H1 (cell line): Measurements from ENCODE around the gene SLC28A2. TPM values are rescaled to one million over a fixed set of nuclear protein-coding genes. Genes with fewer than 3 reads are reported as not detected.

Experiments
- CTCF ChIA-PET: fragments of 300-600 bp; sonication (Branson Sonifier 250); formaldehyde crosslinking; loops from one replicate; lab custom pipeline; 2021; ENCODE audit not compliant: partially characterized antibody; lab: Charles Lee
- POLR2A ChIA-PET: fragments of 300-600 bp; sonication (Branson Sonifier 250); formaldehyde crosslinking; loops from one replicate; lab custom pipeline; 2021; ENCODE audit warnings: inconsistent platforms; ENCODE audit not compliant: partially characterized antibody; lab: Charles Lee
- DNase-seq, 2 experiments: peaks; one replicate each; pipeline versions ENCODE4 v3.0.0 to v3.0.0-alpha.2; 2010 to 2022; ENCODE audit warnings: low spot score in 2 of 2, low read depth in 1 of 2, mixed read lengths in 1 of 2
- FAIRE-seq: peaks from 2 replicates; lab custom pipeline; 2011; peaks lifted over from hg19 to GRCh38; lab: Jason Lieb, UNC
- H2AFZ ChIP-seq: 2 replicates; pipeline ENCODE4 v1.8.1; 2012; ENCODE audit warnings: low read length, inconsistent platforms
- H2AK5ac ChIP-seq: 2 replicates; pipeline ENCODE4 v1.6.1; 2013; ENCODE audit warnings: low read depth, low read length
- H2BK120ac ChIP-seq: replicated peaks from 2 replicates; pipeline ENCODE3; 2013; ENCODE audit warnings: low read depth, low read length, inconsistent platforms
- H2BK12ac ChIP-seq: 2 replicates; pipeline ENCODE4 v1.6.1; 2013; ENCODE audit warnings: low read depth, low read length
- H2BK15ac ChIP-seq: 2 replicates; pipeline ENCODE4 v1.6.1; 2013; ENCODE audit warnings: low read length
- H2BK20ac ChIP-seq: 2 replicates; pipeline ENCODE4 v1.6.1; 2013; ENCODE audit warnings: low read length
- H2BK5ac ChIP-seq: 2 replicates; pipeline ENCODE4 v1.6.1; 2013; ENCODE audit warnings: low read depth, low read length
- H3K14ac ChIP-seq: 2 replicates; pipeline ENCODE4 v1.6.1; 2013; ENCODE audit warnings: inconsistent platforms; ENCODE audit not compliant: insufficient read length
- H3K18ac ChIP-seq: 2 replicates; pipeline ENCODE4 v1.6.1; 2013; ENCODE audit warnings: low read length; ENCODE audit errors: extremely low read depth
- H3K23ac ChIP-seq: 2 replicates; pipeline ENCODE4 v1.6.1; 2013; ENCODE audit warnings: inconsistent platforms; ENCODE audit not compliant: insufficient read length
- H3K23me2 ChIP-seq: 2 replicates; pipeline ENCODE4 v1.6.1; 2013; ENCODE audit warnings: low read depth, low read length
- H3K27ac ChIP-seq: 2 replicates; pipeline ENCODE4 v1.6.1; 2011; ENCODE audit warnings: low read depth, low read length, inconsistent platforms
- H3K27me3 ChIP-seq, 4 experiments: replicated peaks in 1 of 4; 1 replicate in 1 of 4; 2 replicates in 3 of 4; pipeline versions ENCODE4 v1.6.1 to v1.8.1; 2011 to 2013; ENCODE audit warnings: low read length in 3 of 4, mild to moderate bottlenecking in 3 of 4, inconsistent platforms in 2 of 4, mixed read lengths in 2 of 4, moderate library complexity in 1 of 4; ENCODE audit not compliant: control insufficient read depth in 3 of 4, insufficient read depth in 3 of 4; ENCODE audit errors: extremely low read depth in 1 of 4
- H3K36me3 ChIP-seq, 4 experiments: 2 replicates each; pipeline versions ENCODE4 v1.6.1 to v1.8.1; 2011 to 2013; ENCODE audit warnings: mild to moderate bottlenecking in 4 of 4, low read length in 3 of 4, moderate library complexity in 2 of 4, control low read depth in 1 of 4, inconsistent platforms in 1 of 4; ENCODE audit not compliant: insufficient read depth in 4 of 4, control insufficient read depth in 2 of 4
- H3K4ac ChIP-seq: replicated peaks from 2 replicates; pipeline ENCODE3; 2013; ENCODE audit warnings: low read length, low read depth, mixed read lengths, inconsistent platforms; ENCODE audit not compliant: insufficient read length
- H3K4me1 ChIP-seq, 4 experiments: replicated peaks in 1 of 4; 1 replicate in 1 of 4; 2 replicates in 3 of 4; pipeline versions ENCODE4 v1.6.1 to v1.8.1; 2011 to 2013; ENCODE audit warnings: low read length in 3 of 4, inconsistent platforms in 2 of 4, mixed read lengths in 1 of 4; ENCODE audit not compliant: insufficient read depth in 4 of 4, control insufficient read depth in 3 of 4
- H3K4me2 ChIP-seq, 2 experiments: 2 replicates each; pipeline versions ENCODE4 v1.6.1 to v1.8.1; 2011 to 2013; ENCODE audit warnings: low read depth in 2 of 2, low read length in 2 of 2, control low read depth in 1 of 2, inconsistent platforms in 1 of 2, mild to moderate bottlenecking in 1 of 2; ENCODE audit not compliant: insufficient read depth in 1 of 2
- H3K4me3 ChIP-seq, 4 experiments: fragments of 200-600, 300-600 bp in 1 of 4; sonication (generic), shearing (Covaris generic), sonication (Bioruptor Twin) in 1 of 4; 2 replicates each; pipeline versions ENCODE4 v1.5.1 to v1.8.1; 2011 to 2016; ENCODE audit warnings: low read length in 4 of 4, low read depth in 3 of 4, control low read depth in 2 of 4, inconsistent platforms in 2 of 4, mild to moderate bottlenecking in 2 of 4, mixed read lengths in 1 of 4, moderate library complexity in 1 of 4; ENCODE audit not compliant: insufficient read depth in 2 of 4; ENCODE audit errors: extremely low read depth in 1 of 4
- H3K56ac ChIP-seq: replicated peaks from 2 replicates; pipeline ENCODE3; 2013; ENCODE audit warnings: low read depth, mild to moderate bottlenecking, mixed read lengths, low read length, inconsistent platforms; ENCODE audit not compliant: insufficient read length
- H3K79me1 ChIP-seq: 2 replicates; pipeline ENCODE4 v1.6.1; 2013; ENCODE audit warnings: low read depth, low read length, control low read depth
- H3K79me2 ChIP-seq, 2 experiments: 2 replicates each; pipeline versions ENCODE4 v1.6.1 to v1.8.1; 2012 to 2013; ENCODE audit warnings: low read length in 2 of 2, mild to moderate bottlenecking in 2 of 2, inconsistent platforms in 1 of 2; ENCODE audit not compliant: insufficient read depth in 2 of 2, control insufficient read depth in 1 of 2
- H3K9ac ChIP-seq, 4 experiments: replicated peaks in 1 of 4; 1 replicate in 1 of 4; 2 replicates in 3 of 4; pipeline versions ENCODE4 v1.6.1 to v1.8.1; 2011 to 2013; ENCODE audit warnings: low read depth in 3 of 4, low read length in 3 of 4, control low read depth in 2 of 4, mild to moderate bottlenecking in 2 of 4, moderate library complexity in 2 of 4, inconsistent platforms in 1 of 4; ENCODE audit errors: extremely low read depth in 1 of 4
- H3K9me3 ChIP-seq, 2 experiments: 2 replicates each; pipeline versions ENCODE4 v1.6.1 to v1.8.1; 2012 to 2013; ENCODE audit warnings: mild to moderate bottlenecking in 2 of 2, moderate library complexity in 2 of 2, control low read depth in 1 of 2, inconsistent platforms in 1 of 2, low read depth in 1 of 2, low read length in 1 of 2, mixed read lengths in 1 of 2; ENCODE audit not compliant: insufficient read depth in 2 of 2
- H4K20me1 ChIP-seq, 2 experiments: replicated peaks in 1 of 2; 2 replicates each; pipeline versions ENCODE3 to v1.8.1; 2011 to 2013; ENCODE audit warnings: inconsistent platforms in 2 of 2, low read length in 2 of 2, mild to moderate bottlenecking in 1 of 2; ENCODE audit not compliant: insufficient read depth in 2 of 2, control insufficient read depth in 1 of 2
- H4K5ac ChIP-seq: 2 replicates; pipeline ENCODE4 v1.6.1; 2013; ENCODE audit warnings: low read length, low read depth, mixed read lengths, inconsistent platforms; ENCODE audit not compliant: insufficient read length
- H4K8ac ChIP-seq: 2 replicates; pipeline ENCODE4 v1.8.0; 2013; ENCODE audit warnings: mild to moderate bottlenecking, moderate library complexity, low read length, inconsistent platforms; ENCODE audit not compliant: insufficient read depth; ENCODE audit errors: extremely low read depth
- H4K91ac ChIP-seq: replicated peaks from 2 replicates; pipeline ENCODE3; 2013; ENCODE audit warnings: low read length, mixed read lengths, inconsistent platforms; ENCODE audit not compliant: insufficient read length
- CTCF ChIP-seq, 3 experiments: IDR thresholded peaks; 1 replicate in 2 of 3; 2 replicates in 1 of 3; pipeline versions ENCODE4 v1.5.1 to v1.6.1; 2011; ENCODE audit warnings: low read length in 3 of 3, mild to moderate bottlenecking in 3 of 3, inconsistent platforms in 2 of 3, low read depth in 1 of 3, moderate library complexity in 1 of 3; ENCODE audit not compliant: insufficient read depth in 1 of 3; ENCODE audit errors: control extremely low read depth in 1 of 3
- RAD21 ChIP-seq, 2 experiments: IDR thresholded peaks in 1 of 2; conservative IDR thresholded peaks in 1 of 2; 2 replicates each; pipeline ENCODE4 v1.6.1; 2011; ENCODE audit warnings: low read depth in 2 of 2, low read length in 2 of 2, improper control_type of control experiment in 1 of 2, inconsistent platforms in 1 of 2, mild to moderate bottlenecking in 1 of 2, moderate library complexity in 1 of 2
- RBBP5 ChIP-seq: IDR thresholded peaks from 2 replicates; pipeline ENCODE4 v1.7.1; 2012; ENCODE audit warnings: low read depth, mild to moderate bottlenecking, inconsistent platforms, low read length, moderate library complexity, borderline replicate concordance
- SIX5 ChIP-seq: IDR thresholded peaks from 2 replicates; pipeline ENCODE4 v1.6.1; 2011; ENCODE audit warnings: mild to moderate bottlenecking, low read depth, low read length
- WGBS, 2 experiments: shearing (Covaris generic) in 1 of 2; methylation state at CpG; one replicate each; pipeline versions ENCODE4 v1.1.6 to v1.1.7; 2013 to 2015; ENCODE audit warnings: low lambda C conversion rate in 2 of 2, mixed read lengths in 2 of 2, inconsistent platforms in 1 of 2, low coverage in 1 of 2, missing lambda C conversion rate in 1 of 2; ENCODE audit not compliant: insufficient replicate concordance in 2 of 2, insufficient coverage in 1 of 2, insufficient read length in 1 of 2; ENCODE audit errors: extremely low coverage in 1 of 2, missing lambda C conversion rate in 1 of 2; 5-methylcytosine and 5-hydroxymethylcytosine counted together
- polyA plus RNA-seq, 7 experiments: library from polyadenylated mRNA; depleted of rRNA in 3 of 7; stranded (reverse) in 5 of 7; unstranded in 2 of 7; fragments of >200 nt in 5 of 7; fragments of 200-250 nt in 2 of 7; gene quantifications; 1 replicate in 5 of 7; 2 replicates in 1 of 7; 4 replicates in 1 of 7; pipeline versions ENCODE4 v1.2.1 to v1.2.3, GENCODE V29; 2011 to 2013; ENCODE audit warnings: missing spikeins in 2 of 7, mixed read lengths in 2 of 7
- total RNA-seq: library from RNA; stranded (reverse); fragmentation: NEBNext Ultra II Directional; extraction: Animal tissue kit (Norgen Biotek cat#: 25700); gene quantifications from 2 replicates; pipeline ENCODE4 v1.2.1, GENCODE V29; 2021

Gene SLC28A2
- total and polyA plus RNA-seq, 2 of the 8 experiments (the other 6 are each of a cell fraction or from before 2014, with no cell fraction given): 0.11 TPM; not detected in 1

DNA sequence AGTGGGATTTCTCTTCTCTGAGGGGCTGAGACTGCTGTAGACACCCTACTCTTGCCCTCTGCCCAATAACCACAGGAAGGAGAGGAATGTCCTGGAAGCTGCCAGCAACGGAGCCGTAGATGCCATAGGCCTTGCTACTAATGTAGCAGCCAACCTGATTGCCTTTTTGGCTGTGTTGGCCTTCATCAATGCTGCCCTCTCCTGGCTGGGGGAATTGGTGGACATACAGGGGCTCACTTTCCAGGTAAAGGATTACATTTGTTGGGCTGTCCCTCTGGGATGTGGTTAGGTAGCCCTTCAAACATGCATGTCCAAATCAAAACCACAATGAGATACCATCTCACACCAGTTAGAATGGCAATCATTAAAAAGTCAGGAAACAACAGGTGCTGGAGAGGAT lies 16.1 kb downstream of the SLC28A2 start:
- Histone ChIP-seq H3K27me3 (no peaks in the 10 kb centered on the region), H3K14ac (no peak overlapping the region), H3K4me3 (no peak overlapping the region), H3K18ac (no peak overlapping the region), H4K91ac (no peak overlapping the region), H2BK12ac (no peak overlapping the region), H4K8ac (no peak overlapping the region), H3K27ac (no peak overlapping the region), H2BK20ac (no peak overlapping the region), H2BK5ac (no peak overlapping the region), H3K23me2 (no peaks in the 10 kb centered on the region), H3K4ac (no peak overlapping the region), H2AFZ (0 out of 2 replicates have a peak overlapping the region, but pooled peaks have one; percentile 51), H4K5ac (no peak overlapping the region), H3K9me3 (no peaks in the 10 kb centered on the region), H2BK15ac (no peak overlapping the region), H3K9ac (no peak overlapping the region), H3K4me2 (no peak overlapping the region), H2BK120ac (no peak overlapping the region), H3K4me1 (no peaks in the 10 kb centered on the region), H3K36me3 (no peaks in the 10 kb centered on the region), H4K20me1 (no peaks in the 10 kb centered on the region), H3K79me2 (no peaks in the 10 kb centered on the region), H3K79me1 (no peaks in the 10 kb centered on the region), H3K56ac (no peak overlapping the region), H3K23ac (no peak overlapping the region), H2AK5ac (no peak overlapping the region)
- DNase-seq (peak in 1 of 2 experiments; percentile 50), FAIRE-seq (no peak)
- ChIA-PET POLR2A (no interaction called here), CTCF (interaction anchor here (0.9 to 3.9 kb wide), 7 partner anchors 11 to 105 kb away, joined by 3 to 20 read pairs (median 5); no protein-coding TSS in a partner anchor)
- TF ChIP-seq RAD21 (IDR thresholded peaks at IDR 0.05 in 1 of 2, conservative IDR thresholded peaks at IDR 0.05 in 1 of 2; ENCODE audit: low read depth in 2 of 2, low read length in 2 of 2) (peak; percentile 64 to 70), CTCF (IDR thresholded peaks at IDR 0.05; ENCODE audit: control extremely low read depth in 1 of 3, insufficient read depth in 1 of 3, low read depth in 1 of 3, low read length in 3 of 3) (peak; percentile 65 to 73 (median 69)), SIX5 (no peak), RBBP5 (no peak)
- whole genome bisulfite sequencing, 2 experiments: 86% methylated on average over 2 of the region's 2 CpGs; no CpG with 5 or more reads in 1 of the 2 experiments
